Right lobe of liver (tissue), 6 donors: Measurements from ENCODE around the gene TRPM5. TPM values are rescaled to one million over a fixed set of nuclear protein-coding genes. Genes with fewer than 3 reads are reported as not detected.

Source experiments
- ATAC-seq, 4 donors: fragments of 200-7000 bp; cut with Tn5 transposase; one replicate each; pipeline ENCODE4 v1.9.1; 2020; ENCODE audit warnings: mild to moderate bottlenecking in 4 of 4, moderate library complexity in 4 of 4
- DNase-seq, 3 donors: peaks; one replicate each; pipeline ENCODE4 v3.0.0-alpha.2; 2020
- H3K27ac ChIP-seq, 3 donors: fragments of 200-600 bp; one replicate each; pipeline ENCODE4 v1.8.0; 2022
- H3K27me3 ChIP-seq, 2 donors: fragments of 200-600 bp; one replicate each; pipeline ENCODE4 v1.8.0; 2022
- H3K36me3 ChIP-seq, 4 donors: fragments of 200-600 bp; sonication (generic) in 1 of 4; one replicate each; pipeline versions ENCODE4 v1.5.1 to v1.8.0; 2017 to 2022; ENCODE audit warnings: control low read depth in 1 of 4
- H3K4me1 ChIP-seq, 4 donors: fragments of 200-600 bp; sonication (generic) in 1 of 4; one replicate each; pipeline versions ENCODE4 v1.5.1 to v1.8.0; 2017 to 2022; ENCODE audit warnings: control low read depth in 1 of 4
- H3K4me3 ChIP-seq, 3 donors: fragments of 200-600 bp; one replicate each; pipeline ENCODE4 v1.8.0; 2022
- H3K9me3 ChIP-seq, 4 donors: fragments of 200-600 bp; sonication (generic) in 1 of 4; one replicate each; pipeline versions ENCODE4 v1.5.1 to v1.8.0; 2017 to 2022; ENCODE audit warnings: control low read depth in 1 of 4
- POLR2A ChIP-seq: fragments of 450-650 bp; IDR thresholded peaks from one replicate; pipeline ENCODE4 v1.6.1; 2017; ENCODE audit warnings: antibody characterized with exemption, mild to moderate bottlenecking
- WGBS: methylation state at CpG from one replicate; pipeline ENCODE4 v1.1.6; 2018; ENCODE audit warnings: low coverage, low lambda C conversion rate; ENCODE audit not compliant: insufficient coverage; ENCODE audit errors: missing lambda C conversion rate; 5-methylcytosine and 5-hydroxymethylcytosine counted together
- intact Hi-C, 2 donors: fragments of 100-400 bp; cut with DNase I; formaldehyde crosslinking; loops; one replicate each; pipeline versions ENCODE4 v1.11.2 to v1.14.1; 2022
- total RNA-seq, 6 experiments: library from RNA; depleted of rRNA in 2 of 6; stranded (reverse); fragments of >200 nt in 2 of 6; fragmentation: NEBNext Ultra II Directional in 3 of 6; extraction: Animal tissue kit (Norgen Biotek cat#: 25700) in 3 of 6; gene quantifications; one replicate each; pipeline versions ENCODE4 v1.1.0 to v1.2.4, GENCODE V29; 2016 to 2023
- TF ChIP-seq, protein P1 (sequence below), 4 donors: fragments of 200-600 bp in 3 of 4; fragments of 450-650 bp in 1 of 4; IDR thresholded peaks; one replicate each; pipeline versions ENCODE4 v1.5.1 to v1.8.0; 2016 to 2022; ENCODE audit warnings: antibody characterized with exemption in 4 of 4, mild to moderate bottlenecking in 2 of 4
- donor health status: DM: no; HTN: yes; CAD: no.
- donor health status: DM: no; HTN: no; CAD: no.
- donor health status: DM: no; HTN: no; CAD: no.
- donor health status: DM: no; HTN: yes; CAD: no.
- donor health status: DM: no; HTN: yes; CAD: no.

The TRPM5 gene
- total RNA-seq, 6 experiments from 2014 or later, result not detected

- H3K9me3 ChIP-seq, result no peaks in the 10 kb centered on the region
- no peak overlapping the region for H3K27ac ChIP-seq
- WGBS, result 81% methylated on average over 9 of the region's 43 CpGs
- intact Hi-C loops, result no loop called here
- no peaks in the 10 kb centered on the region for H3K36me3 ChIP-seq
- no peak for TF ChIP-seq POLR2A
- TF ChIP-seq, protein P1, sequence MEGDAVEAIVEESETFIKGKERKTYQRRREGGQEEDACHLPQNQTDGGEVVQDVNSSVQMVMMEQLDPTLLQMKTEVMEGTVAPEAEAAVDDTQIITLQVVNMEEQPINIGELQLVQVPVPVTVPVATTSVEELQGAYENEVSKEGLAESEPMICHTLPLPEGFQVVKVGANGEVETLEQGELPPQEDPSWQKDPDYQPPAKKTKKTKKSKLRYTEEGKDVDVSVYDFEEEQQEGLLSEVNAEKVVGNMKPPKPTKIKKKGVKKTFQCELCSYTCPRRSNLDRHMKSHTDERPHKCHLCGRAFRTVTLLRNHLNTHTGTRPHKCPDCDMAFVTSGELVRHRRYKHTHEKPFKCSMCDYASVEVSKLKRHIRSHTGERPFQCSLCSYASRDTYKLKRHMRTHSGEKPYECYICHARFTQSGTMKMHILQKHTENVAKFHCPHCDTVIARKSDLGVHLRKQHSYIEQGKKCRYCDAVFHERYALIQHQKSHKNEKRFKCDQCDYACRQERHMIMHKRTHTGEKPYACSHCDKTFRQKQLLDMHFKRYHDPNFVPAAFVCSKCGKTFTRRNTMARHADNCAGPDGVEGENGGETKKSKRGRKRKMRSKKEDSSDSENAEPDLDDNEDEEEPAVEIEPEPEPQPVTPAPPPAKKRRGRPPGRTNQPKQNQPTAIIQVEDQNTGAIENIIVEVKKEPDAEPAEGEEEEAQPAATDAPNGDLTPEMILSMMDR (IDR thresholded peaks at IDR 0.05), result no peak
- H3K27me3 ChIP-seq, result no peaks in the 10 kb centered on the region
- DNase-seq, result no peak
- no peak for ATAC-seq
- no peaks in the 10 kb centered on the region for H3K4me1 ChIP-seq
- H3K4me3 ChIP-seq, result no peak overlapping the region
Measured at GRCh38 chr11:2413742-2414579, 30.4 kb downstream of the TRPM5 start.

GRCh38 chr11:2412323-2412722 is 32.0 kb downstream of the TRPM5 start:
- Histone ChIP-seq H3K27ac (no peak overlapping the region), H3K4me1 (no peaks in the 10 kb centered on the region), H3K4me3 (no peak overlapping the region), H3K27me3 (no peaks in the 10 kb centered on the region), H3K9me3 (no peaks in the 10 kb centered on the region), H3K36me3 (no peaks in the 10 kb centered on the region)
- WGBS, result 82% methylated on average over 3 of the region's 6 CpGs
- DNase-seq, result no peak
- ATAC-seq, result no peak
- TF ChIP-seq POLR2A, result no peak
- TF ChIP-seq, protein P1 (IDR thresholded peaks at IDR 0.05), result no peak
- intact Hi-C loops, result no loop called here

DNA sequence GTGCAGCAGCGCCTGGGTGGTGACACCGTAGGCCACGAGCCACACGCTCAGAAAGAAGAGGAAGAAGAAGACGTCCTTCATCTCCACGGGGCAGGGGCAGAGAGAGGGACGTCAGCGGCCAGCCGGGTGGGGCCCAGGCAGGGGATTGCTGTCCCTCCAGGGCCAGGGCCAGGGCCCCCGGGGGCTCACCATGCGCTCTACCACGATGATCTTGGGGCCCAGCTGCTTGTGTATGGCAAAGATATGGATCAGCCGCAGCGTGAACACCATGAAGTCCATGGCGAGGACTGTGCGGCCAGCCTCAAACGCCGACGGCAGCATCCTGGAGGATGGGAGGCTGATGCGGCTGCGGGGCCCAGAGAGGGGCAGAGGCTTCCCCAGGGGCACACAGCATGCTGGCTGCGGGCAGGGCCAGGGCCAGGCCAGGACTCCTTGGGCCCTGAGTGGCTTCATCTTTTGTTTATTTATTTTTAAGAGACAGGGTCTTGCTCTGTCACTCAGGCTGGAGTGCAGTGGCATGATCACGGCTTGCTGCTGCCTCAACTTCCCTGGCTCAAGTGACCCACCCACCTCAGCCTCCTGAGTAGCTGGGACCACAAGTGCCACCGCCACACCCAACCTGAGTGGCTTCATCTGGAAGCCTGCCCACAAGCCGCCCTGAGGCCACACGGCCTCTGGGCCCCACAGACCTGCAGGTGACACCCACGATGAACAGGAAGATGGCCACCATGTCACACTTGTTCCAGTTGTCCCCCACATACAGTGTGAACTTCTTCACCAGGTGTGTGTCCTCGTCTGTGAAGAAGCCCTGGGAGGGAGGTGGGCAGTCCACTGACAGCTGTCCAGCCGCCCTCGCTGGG is 32.6 kb downstream of the TRPM5 start:
- Histone ChIP-seq H3K4me1 (no peaks in the 10 kb centered on the region), H3K27ac (no peak overlapping the region), H3K36me3 (no peaks in the 10 kb centered on the region), H3K27me3 (no peaks in the 10 kb centered on the region), H3K9me3 (no peaks in the 10 kb centered on the region), H3K4me3 (no peak overlapping the region)
- no peak for ATAC-seq
- no peak for TF ChIP-seq POLR2A
- TF ChIP-seq, protein P1 (IDR thresholded peaks at IDR 0.05), result no peak
- DNase-seq, result no peak
- intact Hi-C loops, result no loop called here
- 67% methylated on average over 1 of the region's 30 CpGs for WGBS

DNA sequence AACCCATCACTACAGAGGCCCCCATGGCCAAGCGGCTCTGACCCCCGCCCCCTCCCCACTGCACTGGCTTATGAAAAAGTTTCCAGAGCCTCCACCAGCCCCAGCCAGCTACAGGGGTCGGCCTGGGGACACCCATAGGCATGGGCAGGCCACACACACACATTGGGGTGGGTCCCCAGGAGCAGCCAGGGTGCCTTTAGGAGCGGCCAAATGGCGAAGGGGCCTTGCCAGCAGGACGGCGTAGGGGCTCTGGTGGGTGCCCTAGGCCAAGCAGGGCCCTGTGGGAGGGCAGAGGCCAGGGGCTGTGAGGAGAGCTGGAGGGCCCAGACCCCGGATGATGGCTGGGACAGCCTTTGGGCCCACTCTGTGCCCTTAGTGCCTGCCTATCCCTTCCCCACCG is 33.7 kb downstream of the TRPM5 start:
- Histone ChIP-seq H3K36me3 (no peaks in the 10 kb centered on the region), H3K27ac (no peak overlapping the region), H3K4me1 (no peaks in the 10 kb centered on the region), H3K27me3 (no peaks in the 10 kb centered on the region), H3K4me3 (no peak overlapping the region), H3K9me3 (no peaks in the 10 kb centered on the region)
- DNase-seq (no peak), ATAC-seq (no peak)
- no peak for TF ChIP-seq POLR2A
- TF ChIP-seq, protein P1 (IDR thresholded peaks at IDR 0.05), result no peak
- 60% methylated on average over 2 of the region's 9 CpGs for WGBS
- intact Hi-C loops, result no loop called here
